Dedifferentiated amniotic fluid mesenchymal stem cell (primary cell): ENCODE results near the gene IGSF9B.

Experiments
- DNase-seq: peaks from one replicate; pipeline ENCODE4 v3.0.0-alpha.2; 2016; ENCODE audit errors: extremely low spot score

Gene IGSF9B

DNA sequence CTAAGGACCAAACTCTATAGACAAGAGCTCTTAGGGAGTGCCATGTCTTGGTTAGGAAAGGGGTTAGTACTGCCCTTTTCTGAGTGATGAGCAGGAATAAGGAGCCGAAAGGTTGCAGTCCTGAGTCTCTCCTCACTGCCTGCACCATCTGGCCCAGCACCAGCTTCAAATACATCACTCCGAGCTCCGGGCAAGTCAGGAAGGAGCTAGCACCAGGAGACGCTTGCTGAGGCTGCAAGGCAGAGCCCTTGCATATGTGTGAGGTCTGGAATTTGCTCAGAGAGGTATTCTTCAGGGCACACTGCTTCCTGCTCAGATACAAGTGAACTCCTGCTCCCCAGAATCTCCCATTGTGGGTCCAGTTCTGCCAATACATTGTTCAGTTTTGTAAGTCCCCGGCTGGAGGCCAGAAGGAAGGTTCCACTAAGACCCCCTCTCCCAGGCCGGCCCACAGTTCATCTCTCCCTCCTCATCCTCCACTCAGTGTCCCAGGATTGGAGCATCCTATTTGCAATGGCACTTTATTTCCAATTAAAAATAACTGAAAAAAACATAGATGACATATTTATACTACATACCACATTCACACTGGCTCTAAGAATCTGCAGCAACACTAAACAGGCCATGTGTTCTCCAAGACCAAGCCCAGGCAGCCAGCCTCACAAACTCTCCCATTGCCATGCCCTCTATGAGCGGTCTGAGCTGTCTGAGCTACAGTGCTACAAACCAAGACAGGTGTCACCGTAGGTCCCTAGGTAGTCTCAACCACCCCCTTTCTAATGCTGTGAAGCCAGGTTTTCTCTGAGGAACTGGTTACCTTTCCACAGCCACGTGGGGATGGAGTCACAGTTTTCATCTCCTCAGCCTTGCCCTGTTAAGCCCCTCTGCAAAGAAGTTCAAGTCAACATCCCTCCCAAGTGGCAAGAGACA lies 56.3 kb downstream of the IGSF9B start:
- no peak for DNase-seq

DNA sequence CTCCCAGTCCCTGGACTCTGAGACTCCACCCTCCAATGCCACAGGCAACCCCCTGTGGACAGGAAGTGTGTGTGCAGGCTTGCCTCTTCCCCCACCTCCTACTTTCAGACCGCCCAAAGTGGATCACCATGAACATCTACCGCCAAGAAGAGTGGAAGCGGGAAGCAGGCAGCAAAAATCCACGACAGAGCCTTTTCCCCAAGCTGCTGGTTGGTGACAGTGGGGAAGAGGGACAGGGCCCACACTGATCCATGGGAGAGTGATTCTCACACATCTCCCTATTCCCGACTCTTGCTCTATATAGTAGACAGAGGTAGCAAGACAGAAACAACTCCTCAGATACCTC lies 58.0 kb downstream of the IGSF9B start:
- no peak for DNase-seq

DNA sequence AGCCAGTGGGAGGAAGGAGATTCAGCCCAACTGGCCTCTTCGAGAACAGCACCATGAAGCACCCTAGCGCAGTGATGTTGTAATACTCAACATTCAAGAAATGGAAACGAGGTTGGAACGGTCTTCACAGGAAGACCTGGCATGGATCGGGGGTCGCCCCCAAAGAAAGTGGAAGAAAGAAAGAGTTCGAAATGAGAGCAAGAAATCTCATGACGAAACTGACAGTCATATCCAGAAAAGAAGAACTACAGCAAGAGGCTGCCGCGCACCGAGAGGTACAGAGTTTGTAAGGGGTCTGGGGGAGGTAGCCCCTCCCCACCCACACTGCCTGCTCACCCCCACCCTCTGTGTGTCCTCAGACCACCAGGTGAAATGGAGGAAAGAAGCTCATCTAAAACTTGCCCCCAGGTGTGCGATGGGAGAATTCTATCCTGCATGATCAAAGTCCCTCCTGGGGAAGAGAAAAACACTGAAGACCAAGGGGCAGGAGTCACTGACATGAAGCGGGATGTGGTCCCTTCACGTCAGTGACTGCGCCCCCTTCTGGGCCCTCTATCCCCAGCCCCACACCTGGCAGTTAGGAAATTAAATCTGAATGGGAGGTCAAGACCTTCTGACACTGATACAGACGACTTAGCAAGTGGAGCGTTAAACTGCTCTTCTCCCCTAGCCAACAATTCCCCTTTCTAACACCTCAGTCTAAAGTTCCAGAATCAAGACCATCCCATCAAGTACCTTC lies 58.6 kb downstream of the IGSF9B start:
- no peak for DNase-seq

- no peak for DNase-seq
Measured at GRCh38 chr11:133897331-133897650, 59.5 kb downstream of the IGSF9B start.

DNA sequence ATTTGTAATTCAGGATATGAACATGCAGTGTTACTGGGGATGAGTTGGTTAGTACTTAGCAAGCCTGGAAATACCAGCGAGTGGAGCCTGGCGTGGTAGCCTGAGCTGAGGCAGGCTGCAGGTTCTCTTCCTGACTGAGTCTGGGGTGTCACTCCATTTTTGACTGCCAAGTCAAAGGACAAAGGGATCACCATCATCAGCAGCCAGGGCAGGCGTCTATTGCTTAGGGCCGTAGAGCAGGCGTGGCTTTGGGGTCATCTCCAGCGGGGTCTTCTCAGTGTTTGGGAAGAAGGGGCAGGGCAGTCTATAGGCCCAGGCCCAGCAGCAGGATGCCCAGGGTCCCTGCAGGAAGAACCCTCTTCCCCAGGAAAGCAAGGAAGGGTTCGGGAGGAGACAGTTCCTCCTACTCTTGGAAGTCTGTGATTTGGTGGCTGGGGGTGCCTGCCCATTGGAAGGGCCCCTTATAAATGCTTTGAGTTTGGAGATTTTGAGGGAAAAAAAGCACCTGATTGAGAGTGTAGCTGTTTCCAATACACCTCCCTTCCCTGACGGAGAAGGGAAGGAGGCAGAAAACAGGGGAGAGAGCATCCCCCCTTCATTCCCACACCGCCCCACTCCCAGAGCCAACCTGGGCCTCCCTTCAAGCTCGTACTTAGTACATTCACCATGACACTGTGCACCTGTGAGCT lies 60.0 kb downstream of the IGSF9B start:
- no peak for DNase-seq

- DNase-seq, result no peak
Measured at GRCh38 chr11:133896028-133896427, 60.7 kb downstream of the IGSF9B start.

DNA sequence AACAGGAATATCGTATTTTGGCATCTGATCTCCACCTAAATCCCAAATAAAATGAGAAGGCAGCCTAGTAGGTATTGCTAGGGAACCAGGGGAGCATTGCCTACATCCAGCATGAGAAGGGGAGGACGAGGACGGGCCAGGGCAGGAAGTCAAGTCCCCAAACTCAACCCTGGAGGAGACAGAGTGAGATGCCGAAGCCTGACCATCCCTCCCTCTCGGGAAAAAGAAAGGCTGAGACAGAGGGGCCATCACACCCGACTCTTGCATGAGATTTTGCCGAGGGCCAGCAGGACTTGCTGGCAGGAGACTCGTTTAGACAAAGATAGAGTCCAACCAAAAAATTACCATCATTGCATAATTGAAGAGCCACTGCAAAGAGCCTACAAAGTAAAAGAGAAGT lies 61.2 kb downstream of the IGSF9B start:
- no peak for DNase-seq

GRCh38 chr11:133895061-133895479 lies 61.7 kb downstream of the IGSF9B start:
- DNase-seq, result no peak

GRCh38 chr11:133893381-133893780 lies 63.4 kb downstream of the IGSF9B start:
- DNase-seq, result no peak

DNA sequence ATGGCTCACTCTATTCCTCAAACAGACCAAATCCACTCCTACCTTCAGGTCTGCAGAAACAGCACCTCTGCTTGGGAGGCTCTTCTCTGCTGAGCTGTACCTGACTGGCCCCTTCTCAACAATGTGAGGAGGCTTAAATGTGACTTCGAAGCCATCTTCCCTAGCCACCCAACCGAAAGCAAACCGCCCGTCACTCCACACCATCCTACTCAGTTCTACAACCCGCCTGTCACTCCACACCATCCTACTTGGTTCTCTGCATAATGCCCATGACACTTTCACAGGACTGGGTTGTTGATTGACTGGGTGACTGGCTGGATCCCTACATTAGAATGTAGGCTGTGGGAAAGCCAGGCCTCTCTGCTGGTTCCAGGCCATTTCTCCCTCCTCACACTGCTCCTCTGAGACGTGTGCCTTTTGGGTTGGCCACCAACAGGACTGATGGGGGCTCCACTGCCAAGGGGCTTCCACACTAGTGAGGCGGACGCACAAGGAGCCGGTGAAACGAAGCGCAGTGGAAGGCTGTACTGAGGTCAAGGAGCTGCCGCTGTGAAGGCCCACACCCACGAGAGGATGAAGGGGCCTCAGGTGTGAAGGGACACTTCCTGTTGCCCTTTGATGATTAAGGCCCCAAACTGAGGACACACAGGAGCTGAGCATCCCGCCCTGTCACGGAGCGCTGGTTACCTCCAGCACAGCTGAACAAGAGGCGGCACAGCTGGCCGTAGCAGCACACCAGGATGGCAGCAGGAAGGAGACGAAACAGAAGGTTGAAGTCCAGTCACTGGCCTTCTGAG lies 64.0 kb downstream of the IGSF9B start:
- DNase-seq, result no peak

GRCh38 chr11:133892126-133892525 lies 64.6 kb downstream of the IGSF9B start:
- no peak for DNase-seq

GRCh38 chr11:133889893-133890292 lies 66.9 kb downstream of the IGSF9B start:
- no peak for DNase-seq

DNA sequence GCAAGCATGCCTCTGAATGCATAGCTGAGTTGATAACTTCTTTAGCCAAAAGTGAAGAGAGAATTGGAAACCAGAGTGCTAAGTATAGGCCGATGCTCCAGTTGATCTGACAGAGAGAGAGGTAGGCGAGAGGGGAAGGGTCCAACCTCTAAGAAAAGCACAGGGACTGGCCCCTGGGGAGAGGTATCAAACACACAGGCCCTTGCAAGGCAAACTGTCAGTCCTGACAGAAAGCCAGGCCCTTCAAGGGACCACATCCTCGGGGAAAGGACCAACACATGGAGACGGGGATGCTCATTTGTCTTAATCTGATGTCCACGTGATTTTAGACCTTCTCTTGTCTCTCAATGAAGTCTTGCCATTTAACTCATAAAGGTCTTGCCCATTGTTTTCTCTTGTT lies 67.6 kb downstream of the IGSF9B start:
- DNase-seq, result no peak

GRCh38 chr11:133887692-133888332 lies 69.0 kb downstream of the IGSF9B start:
- no peak for DNase-seq

DNA sequence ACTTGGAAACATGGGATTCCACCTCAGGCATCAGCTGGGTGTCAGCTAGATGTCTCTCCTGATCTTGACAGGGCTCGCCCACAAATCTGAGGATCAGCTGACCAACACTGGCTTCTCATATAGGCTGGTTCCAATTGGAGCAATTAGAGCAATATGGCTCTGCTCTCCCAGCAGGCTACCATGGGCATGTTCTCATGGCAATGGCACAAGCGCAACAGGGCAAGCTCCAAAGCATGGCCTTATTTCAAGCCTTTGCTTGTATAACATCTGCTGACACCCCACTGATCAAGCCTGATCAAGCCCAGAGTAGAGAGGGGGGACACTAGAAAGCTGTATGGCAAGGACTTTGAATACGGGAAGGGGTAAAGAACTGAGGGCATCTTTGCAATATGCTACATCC lies 70.7 kb downstream of the IGSF9B start:
- DNase-seq, result no peak

DNA sequence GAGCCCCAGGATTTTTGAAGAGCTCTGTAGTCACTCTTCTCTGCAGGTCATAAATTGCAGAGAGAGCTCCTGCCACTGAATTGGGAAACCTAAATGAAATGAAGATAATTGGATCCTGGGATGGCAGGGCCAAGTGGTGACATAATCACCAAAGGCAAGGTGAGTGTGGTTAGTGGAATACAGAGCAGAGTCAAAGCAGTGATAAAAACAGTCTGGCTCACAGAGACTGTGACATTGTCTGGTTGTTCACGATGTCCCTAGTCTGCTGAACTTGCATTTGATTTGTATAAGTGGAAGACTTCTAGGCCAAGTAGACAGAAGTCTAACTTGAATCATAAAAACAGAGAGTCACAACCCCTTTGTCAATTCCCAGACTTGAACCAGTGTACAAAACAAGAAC lies 84.6 kb downstream of the IGSF9B start:
- no peak for DNase-seq

DNA sequence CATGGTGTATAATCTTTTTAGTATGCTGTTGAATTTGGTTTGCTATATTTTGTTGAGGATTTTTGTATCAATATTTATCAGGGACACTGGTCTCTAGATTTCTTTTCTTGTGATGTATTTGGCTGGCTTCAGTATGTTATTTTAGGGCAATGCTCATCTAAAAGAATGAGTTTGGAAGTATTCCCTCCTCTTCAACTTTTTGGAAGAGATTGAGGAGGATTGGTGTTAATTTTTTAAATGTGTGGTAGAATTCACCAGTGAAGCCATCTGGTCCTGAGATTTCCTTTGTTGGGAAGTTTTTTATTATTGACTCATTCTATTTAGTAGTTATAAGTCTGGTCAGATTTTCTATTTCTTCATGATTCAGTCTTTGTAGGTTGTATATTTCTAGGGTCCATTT lies 89.3 kb downstream of the IGSF9B start:
- DNase-seq, result no peak

DNA sequence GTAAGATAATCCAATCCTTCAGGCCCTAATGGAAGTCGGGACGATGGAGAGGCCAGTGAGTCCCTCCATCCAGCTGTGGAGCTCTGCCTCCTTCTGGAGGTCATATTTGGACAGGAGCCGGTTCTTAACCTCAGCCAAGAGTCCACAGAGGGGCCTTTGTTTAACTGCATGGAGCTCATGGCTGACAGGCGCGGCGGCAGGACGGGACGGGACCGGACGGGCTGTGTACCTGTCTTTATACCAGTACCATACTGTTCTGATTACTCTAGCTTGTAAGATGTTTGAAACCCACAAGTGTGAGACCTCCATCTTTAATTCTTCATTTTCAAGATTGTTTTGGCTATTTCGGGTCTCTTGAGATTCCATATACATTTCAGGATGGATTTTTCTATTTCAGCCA lies 91.3 kb downstream of the IGSF9B start:
- DNase-seq, result no peak

- no peak for DNase-seq
Measured at GRCh38 chr11:133864756-133865155, 92.0 kb downstream of the IGSF9B start.

- DNase-seq, result no peak
Measured at GRCh38 chr11:133860151-133860550, 96.6 kb downstream of the IGSF9B start.
